MM.1S (cell line): ENCODE measurements around the gene RAB1B.

Source experiments
- CTCF ChIP-seq: fragments of 300-600 bp; sonication (generic); IDR thresholded peaks from 2 replicates; pipeline ENCODE4 v1.5.1; 2016; ENCODE audit warnings: antibody characterized with exemption, low read length, mixed read lengths
- EZH2 ChIP-seq: fragments of 300-600 bp; sonication (generic); optimal IDR thresholded peaks from 2 replicates; pipeline ENCODE3; 2017; ENCODE audit warnings: low read depth, mild to moderate bottlenecking, antibody characterized with exemption, low read length, mixed read lengths

- TF ChIP-seq CTCF (no peak), EZH2 (no peak)
Observed at GRCh38 chr11:66324664-66325063, 56.2 kb downstream of the RAB1B start.
